OCI-LY1 (cell line): ENCODE data around the gene S100A10.

ENCODE experiments used
- H2AFZ ChIP-seq: fragments of 200-600 bp; sonication (generic), shearing (Covaris generic); 2 replicates; pipeline ENCODE4 v1.6.0; 2014; ENCODE audit warnings: antibody characterized with exemption, mild to moderate bottlenecking, low read length
- H3F3A ChIP-seq: fragments of 200-600 bp; sonication (generic), shearing (Covaris generic); 2 replicates; pipeline ENCODE4 v1.6.0; 2014; ENCODE audit warnings: mild to moderate bottlenecking, antibody characterized with exemption, low read length, moderate library complexity; ENCODE audit not compliant: insufficient read depth
- H3K27ac ChIP-seq: fragments of 200-600 bp; sonication (generic); 2 replicates; pipeline ENCODE4 v1.5.1; 2014; ENCODE audit warnings: low read length, mixed run types, mild to moderate bottlenecking, low read depth; ENCODE audit not compliant: poor library complexity, severe bottlenecking
- H3K27me3 ChIP-seq: fragments of 200-600 bp; sonication (generic); 2 replicates; pipeline ENCODE4 v1.6.0; 2014; ENCODE audit warnings: antibody characterized with exemption, mild to moderate bottlenecking, low read length, moderate library complexity; ENCODE audit not compliant: insufficient read depth
- H3K36me3 ChIP-seq: fragments of 200-600 bp; sonication (generic); 2 replicates; pipeline ENCODE4 v1.6.1; 2014; ENCODE audit warnings: mild to moderate bottlenecking, antibody characterized with exemption, low read length, moderate library complexity, mixed read lengths; ENCODE audit not compliant: insufficient read depth
- H3K4me1 ChIP-seq: fragments of 200-600 bp; sonication (generic); 2 replicates; pipeline ENCODE4 v1.5.1; 2014; ENCODE audit warnings: mild to moderate bottlenecking, low read length, moderate library complexity; ENCODE audit not compliant: insufficient read depth, severe bottlenecking
- H3K4me2 ChIP-seq: fragments of 200-600 bp; sonication (generic), shearing (Covaris generic); 2 replicates; pipeline ENCODE4 v1.6.1; 2014; ENCODE audit warnings: low read length
- H3K4me3 ChIP-seq: fragments of 200-600 bp; sonication (generic); 2 replicates; pipeline ENCODE4 v1.5.1; 2014; ENCODE audit warnings: low read length, low read depth, mild to moderate bottlenecking, mixed read lengths; ENCODE audit not compliant: poor library complexity, severe bottlenecking
- H3K79me2 ChIP-seq: fragments of 200-600 bp; shearing (Covaris generic); 2 replicates; pipeline ENCODE4 v1.6.1; 2016; ENCODE audit warnings: mixed run types, low read length, mixed read lengths; ENCODE audit not compliant: insufficient read depth
- H3K9ac ChIP-seq: fragments of 200-600 bp; sonication (generic), shearing (Covaris generic); 2 replicates; pipeline ENCODE4 v1.6.1; 2014; ENCODE audit warnings: mild to moderate bottlenecking, low read length, mixed read lengths
- H3K9me2 ChIP-seq: fragments of 200-600 bp; sonication (generic), shearing (Covaris generic); 2 replicates; pipeline ENCODE4 v1.6.1; 2014; ENCODE audit warnings: low read depth, mild to moderate bottlenecking, low read length, mixed read lengths
- H3K9me3 ChIP-seq: fragments of 200-600 bp; shearing (Covaris generic); 2 replicates; pipeline ENCODE4 v1.6.1; 2014; ENCODE audit warnings: low read length, mixed read lengths
- H4K20me1 ChIP-seq: fragments of 200-600 bp; sonication (generic), shearing (Covaris generic); 2 replicates; pipeline ENCODE4 v1.6.0; 2016; ENCODE audit warnings: mild to moderate bottlenecking, low read length; ENCODE audit not compliant: insufficient read depth
- CTCF ChIP-seq: fragments of 200-600 bp; sonication (generic), shearing (Covaris generic); IDR thresholded peaks from 2 replicates; pipeline ENCODE4 v1.5.1; 2017; ENCODE audit warnings: mild to moderate bottlenecking, antibody characterized with exemption, low read length, moderate library complexity, mixed read lengths
- EZH2 ChIP-seq: fragments of 200-600 bp; sonication (generic), shearing (Covaris generic); IDR thresholded peaks from 2 replicates; pipeline ENCODE4 v1.8.0; 2017; ENCODE audit warnings: borderline replicate concordance, mixed run types, mild to moderate bottlenecking, antibody characterized with exemption, low read length, moderate library complexity, mixed read lengths

The S100A10 gene

DNA sequence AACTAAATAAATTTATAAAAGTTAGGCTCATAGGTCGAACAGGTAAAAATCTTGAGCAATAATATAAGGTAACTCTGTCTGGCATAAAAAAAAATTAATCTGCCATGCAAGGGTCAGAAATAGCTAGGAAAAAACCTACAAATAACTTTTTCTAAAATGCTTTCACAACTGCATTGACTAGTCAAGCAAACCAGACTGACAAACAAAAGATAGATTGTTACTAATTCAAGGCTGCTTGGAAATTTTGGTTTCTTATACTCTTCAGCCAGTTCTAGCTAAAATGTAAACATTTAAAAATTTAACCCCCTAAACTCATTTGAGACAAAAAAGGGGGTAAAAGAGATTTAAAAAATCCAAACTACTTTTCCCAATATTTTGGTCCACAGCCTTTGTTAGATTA lies 40.8 kb downstream of the S100A10 start:
- H3K9me3 ChIP-seq, result no peaks in the 10 kb centered on the region
- TF ChIP-seq EZH2 (no peak), CTCF (no peak)
- no peaks in the 10 kb centered on the region for H3F3A ChIP-seq
- no peak overlapping the region for H3K9ac ChIP-seq
- no peak overlapping the region for H2AFZ ChIP-seq
- no peaks in the 10 kb centered on the region for H3K36me3 ChIP-seq
- no peaks in the 10 kb centered on the region for H3K4me1 ChIP-seq
- no peak overlapping the region for H3K27ac ChIP-seq
- H4K20me1 ChIP-seq, result no peaks in the 10 kb centered on the region
- no peaks in the 10 kb centered on the region for H3K9me2 ChIP-seq
- no peak overlapping the region for H3K4me3 ChIP-seq
- H3K27me3 ChIP-seq, result no peaks in the 10 kb centered on the region
- H3K4me2 ChIP-seq, result no peak overlapping the region
- no peaks in the 10 kb centered on the region for H3K79me2 ChIP-seq

GRCh38 chr1:151949371-151950193 lies 44.1 kb downstream of the S100A10 start:
- Histone ChIP-seq H2AFZ (no peak overlapping the region), H3K4me1 (no peaks in the 10 kb centered on the region), H3K36me3 (no peaks in the 10 kb centered on the region), H3K9me3 (no peaks in the 10 kb centered on the region), H3K79me2 (no peaks in the 10 kb centered on the region), H3K4me3 (no peak overlapping the region), H3K27me3 (no peaks in the 10 kb centered on the region), H4K20me1 (no peaks in the 10 kb centered on the region), H3K9ac (no peak overlapping the region), H3K27ac (no peak overlapping the region), H3F3A (no peaks in the 10 kb centered on the region), H3K9me2 (no peaks in the 10 kb centered on the region), H3K4me2 (no peak overlapping the region)
- no peak for TF ChIP-seq CTCF
- TF ChIP-seq EZH2, result no peak

- Histone ChIP-seq H2AFZ (no peak overlapping the region), H3K4me1 (no peaks in the 10 kb centered on the region), H3F3A (no peaks in the 10 kb centered on the region), H3K27me3 (no peaks in the 10 kb centered on the region), H3K79me2 (no peaks in the 10 kb centered on the region), H3K9ac (no peak overlapping the region), H3K9me3 (no peaks in the 10 kb centered on the region), H3K36me3 (no peaks in the 10 kb centered on the region), H3K9me2 (no peaks in the 10 kb centered on the region), H4K20me1 (no peaks in the 10 kb centered on the region), H3K27ac (no peak overlapping the region), H3K4me3 (no peak overlapping the region), H3K4me2 (no peak overlapping the region)
- TF ChIP-seq CTCF (no peak), EZH2 (no peak)
Observed at GRCh38 chr1:151948506-151948905, 45.2 kb downstream of the S100A10 start.
